Skeletal muscle satellite cell (primary cell): ENCODE measurements around the gene GALNT1.

ENCODE experiments used
- H3K27me3 ChIP-seq: 2 replicates; pipeline ENCODE4 v1.7.0; 2013; ENCODE audit warnings: low read length; ENCODE audit not compliant: control insufficient read depth, insufficient read depth
- H3K36me3 ChIP-seq: 2 replicates; pipeline ENCODE4 v1.7.0; 2013; ENCODE audit warnings: mild to moderate bottlenecking, control low read depth, low read length; ENCODE audit not compliant: insufficient read depth
- H3K4me1 ChIP-seq: 2 replicates; pipeline ENCODE4 v1.7.0; 2013; ENCODE audit warnings: low read length; ENCODE audit not compliant: control insufficient read depth, insufficient read depth
- H3K4me2 ChIP-seq: 2 replicates; pipeline ENCODE4 v1.7.0; 2013; ENCODE audit warnings: mild to moderate bottlenecking, low read length
- H3K4me3 ChIP-seq: 2 replicates; pipeline ENCODE4 v1.7.0; 2013; ENCODE audit warnings: low read length
- H3K9ac ChIP-seq: 2 replicates; pipeline ENCODE4 v1.7.0; 2013; ENCODE audit warnings: mild to moderate bottlenecking, low read depth, low read length, moderate library complexity
- H3K9me3 ChIP-seq: replicated peaks from 2 replicates; pipeline ENCODE4 v1.7.0; 2013; ENCODE audit warnings: mild to moderate bottlenecking, control low read depth, low read length

GALNT1 gene

GRCh38 chr18:35682281-35682867 is 100.8 kb downstream of the GALNT1 start:
- no peak overlapping the region for H3K4me2 ChIP-seq
- H3K4me1 ChIP-seq = peaks cover 7% of the 10 kb centered on the region
- H3K9me3 ChIP-seq = no peaks in the 10 kb centered on the region
- H3K36me3 ChIP-seq = peaks cover 37% of the 10 kb centered on the region
- no peaks in the 10 kb centered on the region for H3K27me3 ChIP-seq
- H3K4me3 ChIP-seq = no peak overlapping the region
- no peak overlapping the region for H3K9ac ChIP-seq

DNA sequence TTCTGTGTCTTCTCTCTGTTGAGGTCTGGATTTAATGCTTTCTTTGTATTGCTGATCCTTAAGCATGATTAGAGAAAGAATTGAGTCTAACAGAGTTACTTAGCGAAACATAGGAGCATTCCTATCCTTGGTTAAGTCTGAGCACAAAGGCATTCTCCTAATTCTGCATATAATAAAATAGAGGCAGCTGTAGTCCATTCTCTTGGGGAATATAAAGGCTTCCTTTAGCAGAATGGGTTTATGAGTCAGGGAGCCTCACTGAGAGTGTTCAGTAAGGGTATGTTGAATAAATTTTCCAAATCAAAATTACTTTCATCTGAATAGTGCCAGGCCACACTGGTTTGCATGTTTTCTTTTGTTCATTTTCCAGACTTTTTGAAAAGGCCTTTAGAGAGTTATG is 101.5 kb downstream of the GALNT1 start:
- Histone ChIP-seq H3K9ac (no peak overlapping the region), H3K4me2 (no peak overlapping the region), H3K36me3 (peaks cover 35% of the 10 kb centered on the region), H3K27me3 (no peaks in the 10 kb centered on the region), H3K9me3 (no peaks in the 10 kb centered on the region), H3K4me1 (peaks cover 7% of the 10 kb centered on the region), H3K4me3 (no peak overlapping the region)

DNA sequence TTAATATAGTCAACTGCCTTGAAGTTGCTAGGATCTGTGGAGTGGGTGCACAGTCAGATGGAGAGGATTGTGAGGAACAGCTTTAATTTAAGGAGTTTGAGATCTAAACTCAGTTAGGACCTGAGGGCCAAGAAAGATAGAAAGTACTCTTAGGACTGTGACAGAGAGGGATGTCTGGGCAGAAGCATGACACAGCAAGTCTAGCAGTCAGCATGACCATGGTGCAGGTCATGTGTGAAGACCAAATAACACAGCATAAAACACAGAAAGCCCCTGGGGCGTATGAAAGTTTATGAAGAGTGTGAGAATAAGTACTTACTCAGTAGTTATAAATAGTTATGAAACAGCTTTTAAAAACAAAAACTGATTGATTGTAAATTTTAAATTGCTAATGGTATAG is 107.2 kb downstream of the GALNT1 start:
- Histone ChIP-seq H3K4me3 (no peak overlapping the region), H3K27me3 (no peaks in the 10 kb centered on the region), H3K36me3 (peaks cover 39% of the 10 kb centered on the region), H3K9ac (no peak overlapping the region), H3K9me3 (no peaks in the 10 kb centered on the region), H3K4me1 (no peaks in the 10 kb centered on the region), H3K4me2 (no peak overlapping the region)

DNA sequence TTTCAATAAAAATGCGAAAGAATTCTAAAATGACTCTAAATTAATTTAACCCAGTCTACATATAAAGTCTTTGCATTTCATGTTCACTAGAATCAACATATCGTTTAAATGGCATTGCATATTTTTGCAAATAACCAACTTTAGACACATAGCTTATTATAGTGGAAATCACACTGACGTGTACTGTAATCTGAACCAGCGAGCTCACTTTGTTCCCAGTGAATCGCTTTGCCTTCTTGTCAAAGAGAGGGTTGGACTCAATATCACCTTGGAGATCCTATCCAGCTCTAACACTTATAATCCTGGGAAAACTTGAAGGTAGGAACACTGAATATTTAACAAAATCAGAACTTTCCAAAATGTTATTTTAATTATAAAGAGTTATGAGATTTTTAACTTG is 108.2 kb downstream of the GALNT1 start:
- Histone ChIP-seq H3K27me3 (no peaks in the 10 kb centered on the region), H3K4me1 (no peaks in the 10 kb centered on the region), H3K4me2 (no peak overlapping the region), H3K4me3 (no peak overlapping the region), H3K36me3 (peaks cover 34% of the 10 kb centered on the region), H3K9ac (no peak overlapping the region), H3K9me3 (no peaks in the 10 kb centered on the region)

- Histone ChIP-seq H3K36me3 (peaks cover 32% of the 10 kb centered on the region), H3K4me1 (no peaks in the 10 kb centered on the region), H3K9ac (no peak overlapping the region), H3K9me3 (no peaks in the 10 kb centered on the region), H3K4me3 (no peak overlapping the region), H3K27me3 (no peaks in the 10 kb centered on the region), H3K4me2 (no peak overlapping the region)
Observed at GRCh38 chr18:35691625-35692024, 110.1 kb downstream of the GALNT1 start.

- Histone ChIP-seq H3K9ac (no peak overlapping the region), H3K4me1 (no peaks in the 10 kb centered on the region), H3K4me3 (no peak overlapping the region), H3K27me3 (no peaks in the 10 kb centered on the region), H3K9me3 (no peaks in the 10 kb centered on the region), H3K36me3 (peaks cover 34% of the 10 kb centered on the region), H3K4me2 (no peak overlapping the region)
Observed at GRCh38 chr18:35692866-35693265, 111.3 kb downstream of the GALNT1 start.

- no peak overlapping the region for H3K4me3 ChIP-seq
- H3K4me1 ChIP-seq = no peaks in the 10 kb centered on the region
- no peaks in the 10 kb centered on the region for H3K9me3 ChIP-seq
- H3K27me3 ChIP-seq = no peaks in the 10 kb centered on the region
- H3K4me2 ChIP-seq = no peak overlapping the region
- peaks cover 35% of the 10 kb centered on the region for H3K36me3 ChIP-seq
- H3K9ac ChIP-seq = no peak overlapping the region
Observed at GRCh38 chr18:35693829-35694228, 112.3 kb downstream of the GALNT1 start.

- Histone ChIP-seq H3K4me1 (no peaks in the 10 kb centered on the region), H3K9me3 (no peaks in the 10 kb centered on the region), H3K4me2 (no peak overlapping the region), H3K4me3 (no peak overlapping the region), H3K36me3 (peaks cover 35% of the 10 kb centered on the region), H3K9ac (no peak overlapping the region), H3K27me3 (no peaks in the 10 kb centered on the region)
Observed at GRCh38 chr18:35694808-35695207, 113.3 kb downstream of the GALNT1 start.

DNA sequence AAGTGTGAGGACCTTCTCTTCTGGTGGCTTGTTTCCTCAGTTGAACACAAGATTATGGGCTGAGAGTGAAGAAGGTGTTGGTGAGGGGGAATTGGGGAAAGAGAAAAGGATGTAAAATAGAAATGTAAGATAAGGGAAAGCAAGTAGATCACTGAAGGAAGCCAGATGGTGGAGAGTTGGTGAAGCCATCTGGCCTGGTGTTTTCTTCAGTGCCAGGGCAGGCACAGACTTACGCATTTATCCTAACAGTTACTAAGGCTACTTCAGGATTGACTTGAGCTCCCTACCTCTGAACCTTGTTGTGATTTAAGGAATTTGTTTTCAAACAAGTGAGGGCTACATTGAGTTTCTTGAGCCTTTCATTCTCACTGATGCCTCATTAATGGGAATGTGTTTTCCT is 113.8 kb downstream of the GALNT1 start:
- H3K36me3 ChIP-seq = peaks cover 36% of the 10 kb centered on the region
- no peaks in the 10 kb centered on the region for H3K9me3 ChIP-seq
- H3K4me2 ChIP-seq = no peak overlapping the region
- no peaks in the 10 kb centered on the region for H3K27me3 ChIP-seq
- H3K4me3 ChIP-seq = no peak overlapping the region
- H3K9ac ChIP-seq = no peak overlapping the region
- H3K4me1 ChIP-seq = no peaks in the 10 kb centered on the region

GRCh38 chr18:35695803-35696202 is 114.3 kb downstream of the GALNT1 start:
- Histone ChIP-seq H3K36me3 (peaks cover 39% of the 10 kb centered on the region), H3K4me3 (no peak overlapping the region), H3K27me3 (no peaks in the 10 kb centered on the region), H3K4me2 (no peak overlapping the region), H3K9me3 (no peaks in the 10 kb centered on the region), H3K4me1 (no peaks in the 10 kb centered on the region), H3K9ac (no peak overlapping the region)

DNA sequence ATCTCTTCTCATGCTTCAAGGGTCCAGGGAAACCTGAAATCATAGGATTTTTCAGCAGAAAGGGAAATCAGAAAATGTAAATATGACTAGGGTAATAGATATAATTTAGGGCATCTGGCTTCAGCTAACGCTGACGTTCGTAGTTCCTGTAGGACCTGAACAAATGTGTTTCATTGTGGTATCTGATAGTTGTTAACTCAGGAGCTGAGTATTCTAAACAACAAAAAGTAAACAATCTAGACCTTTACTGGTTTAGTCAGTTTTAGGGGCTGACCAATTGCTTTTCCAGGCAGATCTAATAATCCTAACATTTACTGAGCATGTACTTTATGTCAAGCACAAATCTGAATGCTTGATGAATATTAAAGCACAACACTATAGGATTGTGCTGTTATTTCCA is 114.8 kb downstream of the GALNT1 start:
- Histone ChIP-seq H3K9ac (no peak overlapping the region), H3K4me3 (no peak overlapping the region), H3K4me1 (no peaks in the 10 kb centered on the region), H3K4me2 (no peak overlapping the region), H3K27me3 (no peaks in the 10 kb centered on the region), H3K9me3 (no peaks in the 10 kb centered on the region), H3K36me3 (peaks cover 39% of the 10 kb centered on the region)

- peaks cover 4% of the 10 kb centered on the region for H3K4me1 ChIP-seq
- peaks cover 30% of the 10 kb centered on the region for H3K36me3 ChIP-seq
- no peaks in the 10 kb centered on the region for H3K27me3 ChIP-seq
- H3K9me3 ChIP-seq = no peaks in the 10 kb centered on the region
- no peak overlapping the region for H3K9ac ChIP-seq
- no peak overlapping the region for H3K4me2 ChIP-seq
- H3K4me3 ChIP-seq = no peak overlapping the region
Observed at GRCh38 chr18:35697869-35698268, 116.3 kb downstream of the GALNT1 start.
